ENCODE measurements around the gene CDHR2. TPM values are rescaled to one million over a fixed set of nuclear protein-coding genes. Genes with fewer than 3 reads are reported as not detected.
"Not testable (repeated sequence)": the region's sequence is repeated elsewhere in the genome, so short reads cannot be mapped to it uniquely, and the experiment has no call there.

The CDHR2 gene
- total RNA-seq, 4 donors from 2014 or later: 0.15 to 0.19 (median 0.15) TPM; not detected in 1

GRCh38 chr5:176595386-176595943 lies 46.3 kb downstream of the CDHR2 start:
- no peak for TF ChIP-seq CTCF (IDR thresholded peaks at IDR 0.05)
- no peak for TF ChIP-seq POLR2A (IDR thresholded peaks at IDR 0.05)
- intact Hi-C loops (cut with DNase I; ENCODE audit: low total_unique reads): no loop called here
- no peak for DNase-seq (ENCODE audit: low spot score in 2 of 2)
- H3K4me3 ChIP-seq (ENCODE audit: low read depth, poor library complexity, severe bottlenecking): no peak overlapping the region
- 80% methylated on average over 11 of the region's 11 CpGs for WGBS, 2 donors

GRCh38 chr5:176596069-176596644 lies 47.0 kb downstream of the CDHR2 start:
- no peak overlapping the region for H3K4me3 ChIP-seq (ENCODE audit: low read depth, poor library complexity, severe bottlenecking)
- TF ChIP-seq POLR2A (IDR thresholded peaks at IDR 0.05) (no peak), CTCF (IDR thresholded peaks at IDR 0.05) (no peak)

GRCh38 chr5:176596689-176597416 lies 47.7 kb downstream of the CDHR2 start:
- DNase-seq (ENCODE audit: low spot score in 2 of 2): no peak

More at GRCh38 chr5:176596069-176596644, 47.0 kb downstream of the CDHR2 start:
- WGBS, 2 donors: 86 to 89% methylated on average over 23 of the region's 23 CpGs
- DNase-seq (ENCODE audit: low spot score in 2 of 2): no peak
- intact Hi-C loops (cut with DNase I; ENCODE audit: low total_unique reads): no loop called here

GRCh38 chr5:176597417-176598389 lies 48.6 kb downstream of the CDHR2 start:
- WGBS, 2 donors: 85 to 93% methylated on average over 32 to 40 of the region's 47 CpGs
- H3K4me3 ChIP-seq (ENCODE audit: low read depth, poor library complexity, severe bottlenecking): no peak overlapping the region

More at GRCh38 chr5:176596689-176597416, 47.7 kb downstream of the CDHR2 start:
- H3K4me3 ChIP-seq (ENCODE audit: low read depth, poor library complexity, severe bottlenecking): no peak overlapping the region
- TF ChIP-seq POLR2A (IDR thresholded peaks at IDR 0.05) (no peak), CTCF (IDR thresholded peaks at IDR 0.05) (no peak)
- WGBS, 2 donors: 63 to 74% methylated on average over 47 to 80 of the region's 98 CpGs
- intact Hi-C loops (cut with DNase I; ENCODE audit: low total_unique reads): no loop called here

GRCh38 chr5:176599749-176600430 lies 50.7 kb downstream of the CDHR2 start:
- intact Hi-C loops (cut with DNase I; ENCODE audit: low total_unique reads); H3K4me3 ChIP-seq (ENCODE audit: low read depth, poor library complexity, severe bottlenecking); DNase-seq (ENCODE audit: low spot score in 2 of 2): not testable (repeated sequence)
- WGBS, 2 donors: 83 to 91% methylated on average over 18 to 19 of the region's 19 CpGs

More at GRCh38 chr5:176597417-176598389, 48.6 kb downstream of the CDHR2 start:
- intact Hi-C loops (cut with DNase I; ENCODE audit: low total_unique reads): no loop called here
- DNase-seq (ENCODE audit: low spot score in 2 of 2): no peak
- TF ChIP-seq CTCF (IDR thresholded peaks at IDR 0.05): no peak
- TF ChIP-seq POLR2A (IDR thresholded peaks at IDR 0.05): no peak

Data from lower leg skin (tissue), 4 donors.